ENCODE results near the gene ALK.

Gene ALK

GRCh38 chr2:29193681-29194080, 727.7 kb downstream of the ALK start:
- H3K4me3 ChIP-seq (ENCODE audit: low read depth, low read length), result no peak overlapping the region
- TF ChIP-seq CTCF (IDR thresholded peaks at IDR 0.05; ENCODE audit: borderline replicate concordance, insufficient read depth, low read depth, low read length), result no peak

- no peak for TF ChIP-seq CTCF (IDR thresholded peaks at IDR 0.05; ENCODE audit: borderline replicate concordance, insufficient read depth, low read depth, low read length)
- H3K4me3 ChIP-seq (ENCODE audit: low read depth, low read length), result no peak overlapping the region
Measured at GRCh38 chr2:29193111-29193510, 728.3 kb downstream of the ALK start.

- no peak for TF ChIP-seq CTCF (IDR thresholded peaks at IDR 0.05; ENCODE audit: borderline replicate concordance, insufficient read depth, low read depth, low read length)
- H3K4me3 ChIP-seq (ENCODE audit: low read depth, low read length), result no peak overlapping the region
Measured at GRCh38 chr2:29192526-29192925, 728.9 kb downstream of the ALK start.

- TF ChIP-seq CTCF (IDR thresholded peaks at IDR 0.05; ENCODE audit: borderline replicate concordance, insufficient read depth, low read depth, low read length), result no peak
Measured at GRCh38 chr2:29191817-29192216, 729.6 kb downstream of the ALK start.

GRCh38 chr2:29189052-29189451, 732.3 kb downstream of the ALK start:
- no peak overlapping the region for H3K4me3 ChIP-seq (ENCODE audit: low read depth, low read length)
- no peak for TF ChIP-seq CTCF (IDR thresholded peaks at IDR 0.05; ENCODE audit: borderline replicate concordance, insufficient read depth, low read depth, low read length)

More at GRCh38 chr2:29191817-29192216, 729.6 kb downstream of the ALK start:
- no peak overlapping the region for H3K4me3 ChIP-seq (ENCODE audit: low read depth, low read length)

- H3K4me3 ChIP-seq (ENCODE audit: low read depth, low read length), result no peak overlapping the region
- no peak for TF ChIP-seq CTCF (IDR thresholded peaks at IDR 0.05; ENCODE audit: borderline replicate concordance, insufficient read depth, low read depth, low read length)
Measured at GRCh38 chr2:29187926-29188325, 733.5 kb downstream of the ALK start.

GRCh38 chr2:29186817-29187216, 734.6 kb downstream of the ALK start:
- TF ChIP-seq CTCF (IDR thresholded peaks at IDR 0.05; ENCODE audit: borderline replicate concordance, insufficient read depth, low read depth, low read length), result no peak
- no peak overlapping the region for H3K4me3 ChIP-seq (ENCODE audit: low read depth, low read length)
